Measurements from ENCODE around the gene SPOCK3. TPM values are rescaled to one million over a fixed set of nuclear protein-coding genes. Genes with fewer than 3 reads are reported as not detected.

Gene SPOCK3
- total RNA-seq, 2 experiments from 2014 or later, result not detected

GRCh38 chr4:166896254-166896653, 338.0 kb downstream of the SPOCK3 start:
- H3K4me1 Mint-ChIP-seq (ENCODE audit: low read depth), result no peaks in the 10 kb centered on the region
- H3K27me3 Mint-ChIP-seq, result no peaks in the 10 kb centered on the region
- H3K36me3 Mint-ChIP-seq (ENCODE audit: low read depth), result no peaks in the 10 kb centered on the region
- H3K9me3 Mint-ChIP-seq, result peaks cover 13% of the 10 kb centered on the region
- Histone ChIP-seq H3K9me3 (ENCODE audit: control insufficient read depth in 1 of 2, insufficient read depth in 1 of 2, low read length in 2 of 2) (no peaks in the 10 kb centered on the region), H3K36me3 (ENCODE audit: insufficient read depth, low read length) (no peaks in the 10 kb centered on the region), H3K27ac (ENCODE audit: low read depth in 1 of 2, low read length in 2 of 2) (no peak overlapping the region), H3K27me3 (ENCODE audit: control insufficient read depth in 1 of 2, insufficient read depth in 2 of 2, low read length in 2 of 2) (no peaks in the 10 kb centered on the region), H3K4me3 (ENCODE audit: low read length) (no peak overlapping the region), H3K4me1 (ENCODE audit: insufficient read depth, low read length) (no peaks in the 10 kb centered on the region)
- POLR2A ChIA-PET, result no interaction called here
- no peak for DNase-seq
- H3K4me3 Mint-ChIP-seq, result no peak overlapping the region
- no peak for ATAC-seq (ENCODE audit: poor library complexity)
- H3K27ac Mint-ChIP-seq, result no peak overlapping the region
- TF ChIP-seq CTCF (IDR thresholded peaks at IDR 0.05), result no peak
- CTCF ChIA-PET, result no interaction called here
- intact Hi-C loops (cut with DNase I, micrococcal nuclease), result no loop called here

GRCh38 chr4:166895771-166896170, 338.5 kb downstream of the SPOCK3 start:
- Mint-ChIP-seq H3K36me3 (ENCODE audit: low read depth) (no peaks in the 10 kb centered on the region), H3K4me1 (ENCODE audit: low read depth) (no peaks in the 10 kb centered on the region), H3K9me3 (peaks cover 18% of the 10 kb centered on the region), H3K4me3 (no peak overlapping the region), H3K27me3 (no peaks in the 10 kb centered on the region), H3K27ac (no peak overlapping the region)
- ATAC-seq (ENCODE audit: poor library complexity) (no peak), DNase-seq (no peak)
- intact Hi-C loops (cut with DNase I, micrococcal nuclease), result no loop called here
- POLR2A ChIA-PET, result no interaction called here
- CTCF ChIA-PET, result no interaction called here
- H3K27ac ChIP-seq (ENCODE audit: low read depth in 1 of 2, low read length in 2 of 2), result no peak overlapping the region
- no peak overlapping the region for H3K4me3 ChIP-seq (ENCODE audit: low read length)
- no peaks in the 10 kb centered on the region for H3K9me3 ChIP-seq (ENCODE audit: control insufficient read depth in 1 of 2, insufficient read depth in 1 of 2, low read length in 2 of 2)
- H3K36me3 ChIP-seq (ENCODE audit: insufficient read depth, low read length), result no peaks in the 10 kb centered on the region
- no peaks in the 10 kb centered on the region for H3K4me1 ChIP-seq (ENCODE audit: insufficient read depth, low read length)
- no peak for TF ChIP-seq CTCF (IDR thresholded peaks at IDR 0.05)
- no peaks in the 10 kb centered on the region for H3K27me3 ChIP-seq (ENCODE audit: control insufficient read depth in 1 of 2, insufficient read depth in 2 of 2, low read length in 2 of 2)

- ATAC-seq (ENCODE audit: poor library complexity) (no peak), DNase-seq (no peak)
- TF ChIP-seq CTCF (IDR thresholded peaks at IDR 0.05), result no peak
- ChIA-PET POLR2A (no interaction called here), CTCF (no interaction called here)
- no peaks in the 10 kb centered on the region for H3K27me3 Mint-ChIP-seq
- intact Hi-C loops (cut with DNase I, micrococcal nuclease), result no loop called here
- Histone ChIP-seq H3K9me3 (ENCODE audit: control insufficient read depth in 1 of 2, insufficient read depth in 1 of 2, low read length in 2 of 2) (no peaks in the 10 kb centered on the region), H3K4me1 (ENCODE audit: insufficient read depth, low read length) (no peaks in the 10 kb centered on the region), H3K27me3 (ENCODE audit: control insufficient read depth in 1 of 2, insufficient read depth in 2 of 2, low read length in 2 of 2) (no peaks in the 10 kb centered on the region), H3K27ac (ENCODE audit: low read depth in 1 of 2, low read length in 2 of 2) (no peak overlapping the region), H3K36me3 (ENCODE audit: insufficient read depth, low read length) (no peaks in the 10 kb centered on the region), H3K4me3 (ENCODE audit: low read length) (no peak overlapping the region)
- no peak overlapping the region for H3K27ac Mint-ChIP-seq
- H3K4me1 Mint-ChIP-seq (ENCODE audit: low read depth), result no peaks in the 10 kb centered on the region
- H3K9me3 Mint-ChIP-seq, result peaks cover 6% of the 10 kb centered on the region
- H3K36me3 Mint-ChIP-seq (ENCODE audit: low read depth), result no peaks in the 10 kb centered on the region
- H3K4me3 Mint-ChIP-seq, result no peak overlapping the region
Observed at GRCh38 chr4:166887457-166887856, 346.8 kb downstream of the SPOCK3 start.

Data from CD4-positive, alpha-beta T cell (primary cell).